DMS153 treated with DMSO at 0.1 percent for 48 hours (cell line): Measurements from ENCODE around the gene NT5DC4.
"Not testable (repeated sequence)": the region's sequence is repeated elsewhere in the genome, so short reads cannot be mapped to it uniquely, and the experiment has no call there.

Experiments
- DNase-seq: peaks from one replicate; lab custom pipeline; 2025; ENCODE audit not compliant: unreplicated experiment; lab: John Stamatoyannopoulos, UW

NT5DC4 gene

DNA sequence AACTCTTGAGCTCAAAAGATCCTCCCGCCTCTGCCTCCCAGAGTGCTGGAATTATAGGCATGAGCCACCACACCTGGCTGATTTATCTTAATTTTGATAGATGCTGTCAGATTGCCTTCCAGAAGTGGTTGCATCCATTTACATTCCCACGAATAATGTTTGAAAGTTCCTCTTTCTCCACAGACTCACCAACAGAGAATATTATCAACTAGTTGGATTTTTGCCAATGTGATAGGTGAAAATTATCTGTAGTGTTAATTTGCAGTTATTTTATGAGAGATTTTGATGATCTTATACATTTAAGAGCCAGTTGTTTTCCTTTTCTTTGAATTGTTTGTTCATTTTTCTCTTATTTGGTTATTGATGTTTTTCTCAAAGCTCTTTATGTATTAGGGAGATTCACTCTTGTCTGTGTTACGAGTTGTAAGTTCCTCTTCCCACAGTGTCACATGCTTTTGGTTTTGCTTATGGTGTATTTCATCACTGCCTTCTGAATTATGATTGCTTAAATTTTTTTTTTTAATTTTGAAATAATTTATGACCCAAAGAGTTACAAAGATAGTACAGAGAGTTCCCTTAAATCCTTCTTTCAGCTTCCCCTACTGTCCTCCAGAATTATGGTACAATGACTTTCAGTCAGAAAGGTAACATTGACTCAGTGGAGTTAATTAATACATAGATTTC is 20.7 kb upstream of the NT5DC4 start:
- DNase-seq = no peak

- no peak for DNase-seq
Observed at GRCh38 chr2:112701052-112701451, 19.8 kb upstream of the NT5DC4 start.

DNA sequence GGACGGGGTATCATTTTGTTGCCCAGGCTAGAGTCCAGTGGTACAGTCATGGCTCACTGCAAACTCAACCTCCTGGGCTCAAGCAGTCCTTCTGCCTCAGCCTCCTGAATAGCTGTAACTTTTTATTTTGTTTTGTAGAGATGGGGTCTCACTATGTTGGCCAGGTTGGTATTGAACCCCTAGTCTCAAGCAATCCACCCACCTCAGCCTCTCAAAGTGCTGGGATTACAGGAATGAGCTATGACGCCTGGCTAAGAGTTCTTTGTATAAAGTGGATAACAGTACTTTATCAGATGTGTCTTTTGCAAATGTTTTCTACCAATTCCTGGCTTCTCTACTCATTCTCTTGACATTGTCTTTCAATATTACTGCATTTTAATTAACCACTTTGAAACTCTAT is 17.1 kb upstream of the NT5DC4 start:
- no peak for DNase-seq

- no peak for DNase-seq
Observed at GRCh38 chr2:112705575-112705974, 15.2 kb upstream of the NT5DC4 start.

GRCh38 chr2:112706170-112706664 is 14.6 kb upstream of the NT5DC4 start:
- DNase-seq = no peak

- not testable (repeated sequence) for DNase-seq
Observed at GRCh38 chr2:112706947-112707346, 13.9 kb upstream of the NT5DC4 start.

DNA sequence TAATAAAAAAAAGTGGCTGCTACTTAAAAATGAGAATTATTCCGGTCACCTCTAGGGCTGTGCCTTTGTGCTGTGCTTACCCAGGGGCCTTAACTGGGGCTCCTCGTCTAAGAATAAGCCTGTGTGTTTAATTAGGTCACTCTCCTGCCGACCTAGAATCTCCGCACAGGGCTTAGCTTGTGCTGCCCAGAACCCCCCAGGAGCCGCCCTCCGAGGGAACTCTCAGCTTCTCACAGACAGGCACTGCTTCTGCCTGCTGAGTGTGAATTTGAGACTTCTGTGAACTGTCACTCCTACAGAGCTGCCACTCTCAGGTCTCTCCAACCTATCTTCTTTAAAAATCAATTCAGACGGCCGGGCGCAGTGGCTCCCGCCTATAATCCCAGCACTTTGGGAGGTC is 11.9 kb upstream of the NT5DC4 start:
- DNase-seq = no peak

- no peak for DNase-seq
Observed at GRCh38 chr2:112709703-112710102, 11.1 kb upstream of the NT5DC4 start.

DNA sequence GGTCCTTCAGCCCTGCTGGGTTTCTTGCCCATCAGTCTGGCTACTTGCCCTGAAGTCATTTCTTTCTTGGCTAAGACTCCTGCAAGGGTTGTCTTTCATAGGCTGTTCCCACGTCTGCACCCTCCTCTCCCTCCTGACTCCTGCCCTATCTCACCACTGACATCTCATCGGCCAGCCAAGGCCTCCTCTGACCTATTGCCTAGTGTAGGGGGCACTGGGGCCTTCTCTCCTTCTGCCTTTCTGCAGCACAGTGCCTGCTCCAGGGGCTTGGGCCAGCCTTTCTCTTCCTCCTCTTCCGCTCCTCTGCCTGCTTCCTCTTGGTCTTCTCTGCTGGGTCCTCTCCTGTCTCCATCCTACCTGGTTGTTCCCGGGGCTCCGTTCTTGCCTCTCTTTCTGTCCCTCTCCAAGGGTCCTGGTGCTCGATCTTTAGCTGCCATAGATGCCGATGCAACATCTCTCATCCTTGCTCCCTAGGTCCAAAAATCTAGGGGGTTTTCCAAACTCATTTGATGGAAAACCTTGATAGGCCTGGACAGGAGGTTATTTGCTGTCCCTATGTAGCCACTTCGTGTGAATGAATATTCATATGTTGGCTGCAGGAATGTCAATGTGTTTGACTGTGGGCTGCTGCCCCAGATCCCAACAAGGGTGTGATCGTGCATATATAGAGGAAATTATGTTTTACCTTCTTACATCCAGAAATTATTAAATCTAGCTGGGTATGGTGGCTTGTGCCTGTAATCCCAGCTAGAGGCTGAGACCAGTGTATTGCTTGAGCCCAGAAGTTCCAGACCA is 9.7 kb upstream of the NT5DC4 start:
- DNase-seq = no peak

GRCh38 chr2:112712465-112712864 is 8.4 kb upstream of the NT5DC4 start:
- no peak for DNase-seq

- DNase-seq = no peak
Observed at GRCh38 chr2:112712903-112713584, 7.8 kb upstream of the NT5DC4 start.

DNA sequence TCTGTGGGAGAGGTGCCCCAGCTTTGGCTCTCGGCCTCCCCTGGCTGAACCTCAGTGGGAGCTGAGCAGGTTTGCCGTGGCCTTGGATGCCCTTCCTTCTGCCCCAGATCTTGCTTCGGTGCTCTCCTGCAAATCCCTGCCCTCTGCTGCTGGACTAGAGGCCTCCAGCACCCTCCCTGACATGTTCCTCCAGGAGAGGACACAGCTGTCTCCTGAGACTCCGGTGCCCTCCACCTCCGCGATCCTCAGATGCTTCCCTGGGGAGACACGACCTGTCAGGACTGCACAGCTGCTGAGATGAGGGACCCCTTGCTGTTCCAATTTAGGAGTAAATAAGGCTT is 7.3 kb upstream of the NT5DC4 start:
- DNase-seq = no peak

DNA sequence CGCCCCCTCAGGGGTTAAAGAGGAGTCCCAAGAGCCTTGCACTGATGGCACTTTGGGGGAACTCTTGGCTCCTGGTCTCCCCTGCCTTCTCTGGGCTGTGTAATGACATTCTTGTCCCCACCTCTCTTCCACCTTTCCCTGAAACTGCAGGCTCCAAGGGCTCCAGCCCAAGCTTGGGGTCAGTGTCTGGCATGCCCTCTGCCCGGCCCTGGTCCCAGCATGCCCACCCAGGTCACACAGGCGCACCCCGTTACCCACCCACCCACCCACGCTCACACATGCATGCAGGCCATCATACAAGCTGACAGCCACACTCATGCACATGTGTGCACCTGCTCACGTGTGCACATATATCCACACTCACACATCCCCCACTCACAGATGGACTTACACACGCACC is 6.9 kb upstream of the NT5DC4 start:
- no peak for DNase-seq

GRCh38 chr2:112714331-112714730 is 6.5 kb upstream of the NT5DC4 start:
- no peak for DNase-seq

- no peak for DNase-seq
Observed at GRCh38 chr2:112714836-112715631, 5.8 kb upstream of the NT5DC4 start.

DNA sequence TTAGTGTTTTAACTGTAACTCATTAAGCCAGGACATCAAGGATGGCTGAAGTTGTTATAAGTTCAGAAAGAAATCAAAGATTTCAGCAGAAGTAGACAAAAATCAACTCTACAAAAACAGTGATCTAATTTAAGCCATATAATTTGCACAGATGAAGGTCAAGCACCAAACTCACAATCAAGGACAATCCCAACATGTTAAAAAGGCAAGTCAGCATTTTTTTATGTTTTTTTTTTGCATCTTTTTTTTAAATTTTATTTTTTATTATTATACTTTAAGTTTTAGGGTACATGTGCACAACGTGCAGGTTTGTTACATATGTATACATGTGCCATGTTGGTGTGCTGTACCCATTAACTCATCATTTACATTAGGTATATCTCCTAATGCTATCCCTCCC is 4.7 kb upstream of the NT5DC4 start:
- DNase-seq = not testable (repeated sequence)

GRCh38 chr2:112716826-112717352 is 3.9 kb upstream of the NT5DC4 start:
- not testable (repeated sequence) for DNase-seq

- DNase-seq = no peak
Observed at GRCh38 chr2:112718863-112719370, 1.9 kb upstream of the NT5DC4 start.

DNA sequence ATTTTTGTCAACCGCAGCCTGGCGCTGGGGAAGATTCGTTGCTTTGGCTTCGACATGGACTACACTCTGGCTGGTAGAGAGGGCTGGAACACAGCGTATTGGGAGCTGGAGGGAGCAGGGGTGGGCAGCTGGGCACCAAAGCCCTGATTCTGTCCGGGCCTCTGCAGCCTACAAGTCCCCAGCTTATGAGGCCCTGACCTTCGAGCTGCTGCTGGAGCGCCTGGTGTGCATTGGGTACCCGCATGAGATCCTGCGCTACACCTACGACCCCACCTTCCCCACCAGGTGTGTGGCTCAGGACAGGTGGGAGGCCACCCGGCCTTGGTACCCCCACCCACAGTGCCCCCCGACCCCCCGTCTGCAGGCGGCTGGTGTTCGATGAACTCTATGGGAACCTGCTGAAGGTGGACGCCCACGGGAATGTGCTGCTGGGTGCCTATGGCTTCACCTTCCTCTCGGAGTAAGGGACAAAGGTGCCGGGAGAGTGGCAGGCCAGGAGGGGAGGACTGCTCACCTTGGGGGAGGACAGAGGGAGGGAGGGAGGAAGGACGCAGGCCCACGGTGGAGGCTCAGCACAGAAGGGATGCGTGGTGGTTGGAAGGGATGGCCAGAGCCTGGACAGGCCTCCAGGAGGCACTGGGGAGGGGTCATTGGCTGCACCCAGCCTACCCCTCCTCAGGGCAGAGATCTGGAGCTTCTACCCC is 1.2 kb downstream of the NT5DC4 start:
- no peak for DNase-seq
